Retinal pigment epithelial cell (primary cell): ENCODE measurements around the gene UBE2E1.

Experiments
- DNase-seq: peaks from one replicate; pipeline ENCODE4 v3.0.0-alpha.2; 2010; ENCODE audit warnings: low read depth
- H3K4me3 ChIP-seq: 2 replicates; pipeline ENCODE4 v1.5.1; 2011; ENCODE audit warnings: mild to moderate bottlenecking, low read length, control low read depth, moderate library complexity
- TF ChIP-seq, protein P1 (sequence below): conservative IDR thresholded peaks from 2 replicates; pipeline ENCODE4 v1.5.1; 2011; ENCODE audit warnings: low read depth, low read length, control low read depth, inconsistent platforms

The UBE2E1 gene

GRCh38 chr3:23835087-23835486, 29.3 kb downstream of the UBE2E1 start:
- no peak overlapping the region for H3K4me3 ChIP-seq
- TF ChIP-seq, protein P1, sequence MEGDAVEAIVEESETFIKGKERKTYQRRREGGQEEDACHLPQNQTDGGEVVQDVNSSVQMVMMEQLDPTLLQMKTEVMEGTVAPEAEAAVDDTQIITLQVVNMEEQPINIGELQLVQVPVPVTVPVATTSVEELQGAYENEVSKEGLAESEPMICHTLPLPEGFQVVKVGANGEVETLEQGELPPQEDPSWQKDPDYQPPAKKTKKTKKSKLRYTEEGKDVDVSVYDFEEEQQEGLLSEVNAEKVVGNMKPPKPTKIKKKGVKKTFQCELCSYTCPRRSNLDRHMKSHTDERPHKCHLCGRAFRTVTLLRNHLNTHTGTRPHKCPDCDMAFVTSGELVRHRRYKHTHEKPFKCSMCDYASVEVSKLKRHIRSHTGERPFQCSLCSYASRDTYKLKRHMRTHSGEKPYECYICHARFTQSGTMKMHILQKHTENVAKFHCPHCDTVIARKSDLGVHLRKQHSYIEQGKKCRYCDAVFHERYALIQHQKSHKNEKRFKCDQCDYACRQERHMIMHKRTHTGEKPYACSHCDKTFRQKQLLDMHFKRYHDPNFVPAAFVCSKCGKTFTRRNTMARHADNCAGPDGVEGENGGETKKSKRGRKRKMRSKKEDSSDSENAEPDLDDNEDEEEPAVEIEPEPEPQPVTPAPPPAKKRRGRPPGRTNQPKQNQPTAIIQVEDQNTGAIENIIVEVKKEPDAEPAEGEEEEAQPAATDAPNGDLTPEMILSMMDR, result no peak
- no peak for DNase-seq

GRCh38 chr3:23835802-23836201, 30.0 kb downstream of the UBE2E1 start:
- DNase-seq, result no peak
- H3K4me3 ChIP-seq, result no peak overlapping the region
- TF ChIP-seq, protein P1, result no peak

GRCh38 chr3:23836536-23837230, 30.9 kb downstream of the UBE2E1 start:
- H3K4me3 ChIP-seq, result no peak overlapping the region
- TF ChIP-seq, protein P1, result no peak
- no peak for DNase-seq

DNA sequence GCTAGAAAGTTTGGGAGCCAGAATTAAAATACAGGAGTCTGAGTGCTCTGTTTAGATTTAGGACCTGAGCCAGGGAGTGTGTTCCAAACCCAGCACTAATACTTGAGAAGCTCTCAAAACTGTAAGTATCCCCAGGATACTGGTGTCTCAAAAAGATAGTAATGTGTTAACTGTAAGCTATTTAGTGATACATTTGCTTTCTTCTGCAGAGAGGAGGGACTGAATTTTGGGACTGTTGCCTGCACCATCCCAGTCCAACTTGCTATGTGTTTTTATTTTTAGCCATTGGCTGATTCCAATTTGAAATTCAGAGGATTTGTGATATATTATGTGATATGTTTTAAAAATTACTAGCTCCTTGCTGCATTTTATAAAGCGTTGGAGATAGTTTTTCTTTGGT, 31.5 kb downstream of the UBE2E1 start:
- TF ChIP-seq, protein P1, result no peak
- DNase-seq, result no peak
- no peak overlapping the region for H3K4me3 ChIP-seq

DNA sequence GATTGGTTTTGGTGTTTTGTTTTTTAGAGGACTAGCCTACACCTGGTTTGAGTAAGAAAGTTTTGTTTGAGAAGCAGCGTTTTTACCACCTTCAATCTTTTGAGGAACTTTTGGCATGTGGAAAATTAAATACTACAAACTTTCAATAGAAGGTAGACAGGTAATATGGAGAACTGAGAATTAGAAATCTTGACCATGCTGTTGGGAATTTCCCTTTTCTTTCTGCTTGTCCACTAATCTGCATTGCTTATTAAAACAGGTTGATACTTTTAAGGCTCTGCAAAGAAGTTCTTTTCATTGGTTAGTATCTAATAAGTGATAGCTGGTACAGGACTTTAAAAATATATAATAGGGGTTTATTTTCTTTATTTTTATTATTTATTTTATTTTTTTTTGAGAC, 31.9 kb downstream of the UBE2E1 start:
- H3K4me3 ChIP-seq, result no peak overlapping the region
- TF ChIP-seq, protein P1, result no peak
- no peak for DNase-seq

- TF ChIP-seq, protein P1, result no peak
- H3K4me3 ChIP-seq, result no peak overlapping the region
- DNase-seq, result no peak
Observed at GRCh38 chr3:23840521-23840920, 34.8 kb downstream of the UBE2E1 start.

DNA sequence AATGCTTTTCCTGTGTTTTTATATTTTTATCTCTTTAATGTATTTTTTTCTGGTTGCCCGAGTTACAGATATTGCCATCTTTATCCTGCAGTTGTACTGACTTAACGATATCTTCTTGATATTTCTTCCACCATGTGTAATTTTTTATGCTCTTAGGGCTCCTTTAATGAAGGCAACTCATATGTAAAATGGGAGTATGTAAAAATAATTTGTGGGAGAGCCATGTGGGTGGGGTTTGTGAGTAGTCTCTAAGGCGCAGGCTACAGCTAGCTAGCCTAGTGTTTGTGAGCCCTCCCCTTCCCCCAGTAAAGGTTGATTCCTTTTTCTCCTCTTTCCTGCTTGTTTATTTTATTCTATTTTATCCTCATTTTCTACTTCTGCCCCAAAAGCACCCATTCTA, 38.1 kb downstream of the UBE2E1 start:
- TF ChIP-seq, protein P1, result no peak
- no peak for DNase-seq
- H3K4me3 ChIP-seq, result no peak overlapping the region
